Measurements from ENCODE around the gene KIF5A. TPM values are rescaled to one million over a fixed set of nuclear protein-coding genes. Genes with fewer than 3 reads are reported as not detected.
"Not testable (repeated sequence)": the region's sequence is repeated elsewhere in the genome, so short reads cannot be mapped to it uniquely, and the experiment has no call there.

Gene KIF5A
- total RNA-seq, 1 donor from 2014 or later = 2.5 TPM

GRCh38 chr12:57511588-57512325 is 38.1 kb upstream of the KIF5A start:
- H3K36me3 Mint-ChIP-seq (ENCODE audit: insufficient read depth) = peaks cover 33% of the 10 kb centered on the region
- H3K4me1 Mint-ChIP-seq (ENCODE audit: low read depth) = no peaks in the 10 kb centered on the region
- H3K9me3 Mint-ChIP-seq (ENCODE audit: low read depth) = peaks cover 2% of the 10 kb centered on the region
- H3K4me3 Mint-ChIP-seq (ENCODE audit: low read depth) = no peak overlapping the region
- TF ChIP-seq CTCF (IDR thresholded peaks at IDR 0.05; ENCODE audit: unreplicated experiment) = no peak
- DNase-seq (ENCODE audit: low spot score, unreplicated experiment) = no peak
- no peaks in the 10 kb centered on the region for H3K27me3 Mint-ChIP-seq
- H3K27ac Mint-ChIP-seq = no peak overlapping the region

GRCh38 chr12:57512665-57513064 is 37.2 kb upstream of the KIF5A start:
- Mint-ChIP-seq H3K36me3 (ENCODE audit: insufficient read depth) (peaks cover 39% of the 10 kb centered on the region), H3K27me3 (no peaks in the 10 kb centered on the region), H3K4me3 (ENCODE audit: low read depth) (no peak overlapping the region), H3K9me3 (ENCODE audit: low read depth) (peaks cover 2% of the 10 kb centered on the region), H3K4me1 (ENCODE audit: low read depth) (peaks cover 2% of the 10 kb centered on the region), H3K27ac (no peak overlapping the region)
- no peak for DNase-seq (ENCODE audit: low spot score, unreplicated experiment)
- TF ChIP-seq CTCF (IDR thresholded peaks at IDR 0.05; ENCODE audit: unreplicated experiment) = no peak

GRCh38 chr12:57513266-57513665 is 36.6 kb upstream of the KIF5A start:
- no peaks in the 10 kb centered on the region for H3K27me3 Mint-ChIP-seq
- peaks cover 5% of the 10 kb centered on the region for H3K4me1 Mint-ChIP-seq (ENCODE audit: low read depth)
- H3K36me3 Mint-ChIP-seq (ENCODE audit: insufficient read depth) = peaks cover 37% of the 10 kb centered on the region
- no peak for TF ChIP-seq CTCF (IDR thresholded peaks at IDR 0.05; ENCODE audit: unreplicated experiment)
- peaks cover 2% of the 10 kb centered on the region for H3K9me3 Mint-ChIP-seq (ENCODE audit: low read depth)
- no peak for DNase-seq (ENCODE audit: low spot score, unreplicated experiment)
- no peak overlapping the region for H3K27ac Mint-ChIP-seq
- H3K4me3 Mint-ChIP-seq (ENCODE audit: low read depth) = no peak overlapping the region

GRCh38 chr12:57513677-57514076 is 36.2 kb upstream of the KIF5A start:
- H3K4me3 Mint-ChIP-seq (ENCODE audit: low read depth); DNase-seq (ENCODE audit: low spot score, unreplicated experiment); H3K4me1 Mint-ChIP-seq (ENCODE audit: low read depth); H3K27me3 Mint-ChIP-seq; H3K9me3 Mint-ChIP-seq (ENCODE audit: low read depth); H3K27ac Mint-ChIP-seq: not testable (repeated sequence)
- peaks cover 38% of the 10 kb centered on the region for H3K36me3 Mint-ChIP-seq (ENCODE audit: insufficient read depth)

GRCh38 chr12:57514246-57514645 is 35.6 kb upstream of the KIF5A start:
- Mint-ChIP-seq H3K36me3 (ENCODE audit: insufficient read depth) (peaks cover 35% of the 10 kb centered on the region), H3K4me1 (ENCODE audit: low read depth) (peaks cover 13% of the 10 kb centered on the region)
- not testable (repeated sequence) for H3K27ac Mint-ChIP-seq; H3K27me3 Mint-ChIP-seq; H3K9me3 Mint-ChIP-seq (ENCODE audit: low read depth); H3K4me3 Mint-ChIP-seq (ENCODE audit: low read depth); DNase-seq (ENCODE audit: low spot score, unreplicated experiment)

GRCh38 chr12:57514720-57515407 is 35.0 kb upstream of the KIF5A start:
- Mint-ChIP-seq H3K27me3 (no peaks in the 10 kb centered on the region), H3K4me1 (ENCODE audit: low read depth) (peaks cover 15% of the 10 kb centered on the region), H3K27ac (peak overlapping the region; percentile 78), H3K36me3 (ENCODE audit: insufficient read depth) (peaks cover 32% of the 10 kb centered on the region), H3K4me3 (ENCODE audit: low read depth) (no peak overlapping the region), H3K9me3 (ENCODE audit: low read depth) (no peaks in the 10 kb centered on the region)
- no peak for DNase-seq (ENCODE audit: low spot score, unreplicated experiment)
- no peak for TF ChIP-seq CTCF (IDR thresholded peaks at IDR 0.05; ENCODE audit: unreplicated experiment)

Data from progenitor cell of endocrine pancreas (in vitro differentiated cells).